ENCODE results near the gene ITGA4.

The ITGA4 gene

GRCh38 chr2:181576431-181576830, 119.2 kb downstream of the ITGA4 start:
- no peak for DNase-seq

- DNase-seq: no peak
Measured at GRCh38 chr2:181578829-181579228, 121.6 kb downstream of the ITGA4 start.

GRCh38 chr2:181581534-181581933, 124.3 kb downstream of the ITGA4 start:
- DNase-seq: no peak

GRCh38 chr2:181585732-181586131, 128.5 kb downstream of the ITGA4 start:
- no peak for DNase-seq
